GM12874 (cell line): ENCODE data around the gene CHID1.

Experiments used
- CTCF ChIP-seq: IDR thresholded peaks from 2 replicates; pipeline ENCODE4 v1.5.1; 2011; ENCODE audit warnings: low read depth, mild to moderate bottlenecking, control low read depth, low read length, moderate library complexity; ENCODE audit not compliant: insufficient read depth

Gene CHID1

GRCh38 chr11:845872-846495 lies 64.6 kb downstream of the CHID1 start:
- TF ChIP-seq CTCF = no peak

- TF ChIP-seq CTCF = no peak
Measured at GRCh38 chr11:844693-845644, 65.6 kb downstream of the CHID1 start.

- peak; percentile 10; the same call in 1 of the 2 replicates for TF ChIP-seq CTCF
Measured at GRCh38 chr11:843818-844692, 66.6 kb downstream of the CHID1 start.

DNA sequence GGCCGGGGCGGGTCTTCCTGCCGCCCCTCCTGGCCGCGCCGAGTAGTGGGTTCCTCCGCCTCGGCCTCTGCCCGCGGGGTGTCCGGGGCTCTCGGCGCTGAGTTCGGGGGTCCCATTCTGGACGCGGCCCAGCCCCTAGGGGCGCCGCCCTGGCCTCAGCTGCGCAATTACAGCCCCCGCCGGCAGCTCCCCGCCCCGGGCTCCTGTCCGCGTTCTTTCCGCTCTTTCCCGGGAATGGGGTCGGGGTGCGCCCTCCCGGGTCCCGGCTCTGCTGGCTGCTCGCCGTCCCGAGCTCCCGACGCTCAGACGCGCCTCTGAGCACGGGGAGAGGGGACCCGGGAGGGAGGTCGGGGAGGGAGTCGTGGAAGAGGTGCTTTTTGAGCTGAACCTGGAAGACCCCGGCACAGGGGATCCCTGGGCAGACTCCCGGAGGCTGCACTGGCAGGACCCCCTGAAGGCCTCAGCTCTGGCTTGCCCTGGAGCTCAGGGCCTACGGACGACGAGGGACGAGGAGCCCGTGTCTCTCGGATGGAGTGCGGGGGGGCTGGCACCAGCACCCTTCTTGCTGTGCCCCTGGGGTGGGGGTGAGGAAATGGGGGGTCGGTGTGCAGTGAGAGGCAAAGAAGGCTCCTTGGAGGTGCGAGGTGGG lies 67.4 kb downstream of the CHID1 start:
- TF ChIP-seq CTCF = peak; percentile 38

- no peak for TF ChIP-seq CTCF
Measured at GRCh38 chr11:842370-843002, 68.1 kb downstream of the CHID1 start, which contains the start of the genes POLR2L and TSPAN4. Gene POLR2L (minus strand): TSS chr11:842529. CDS start chr11:842508, 21 bp downstream. Gene TSPAN4 (plus strand): TSS chr11:842852. CDS start chr11:850305, 7,453 bp downstream.

- TF ChIP-seq CTCF = no peak
Measured at GRCh38 chr11:841981-842369, 68.6 kb downstream of the CHID1 start.
